CD4-positive, alpha-beta T cell treated with Interleukin-12 subunit alpha and Interleukin-12 subunit beta, for 1 hour (primary cell): Measurements from ENCODE around the gene TRIM61.
"Not testable (repeated sequence)": the region's sequence is repeated elsewhere in the genome, so short reads cannot be mapped to it uniquely, and the experiment has no call there.

Source experiments
- DNase-seq: peaks from one replicate; pipeline ENCODE4 v3.0.0-alpha.2; 2020

Gene TRIM61

GRCh38 chr4:164977243-164978164 lies at the start of gene TRIM61:
Gene TRIM61 (minus strand): TSS chr4:164977657. CDS start chr4:164970002, 7,655 bp downstream.
- peak; percentile 46 for DNase-seq

GRCh38 chr4:165025782-165026181 lies 48.3 kb upstream of the TRIM61 start:
- not testable (repeated sequence) for DNase-seq

GRCh38 chr4:165019995-165020394 lies 42.5 kb upstream of the TRIM61 start:
- not testable (repeated sequence) for DNase-seq

- DNase-seq: no peak
Measured at GRCh38 chr4:165016971-165017370, 39.5 kb upstream of the TRIM61 start.

- DNase-seq: no peak
Measured at GRCh38 chr4:165013691-165014090, 36.2 kb upstream of the TRIM61 start.

GRCh38 chr4:165011403-165011802 lies 33.9 kb upstream of the TRIM61 start:
- no peak for DNase-seq

GRCh38 chr4:165010991-165011390 lies 33.5 kb upstream of the TRIM61 start:
- DNase-seq: no peak

- no peak for DNase-seq
Measured at GRCh38 chr4:165010487-165010886, 33.0 kb upstream of the TRIM61 start.

GRCh38 chr4:165009493-165010227 lies 32.2 kb upstream of the TRIM61 start:
- DNase-seq: no peak

- DNase-seq: no peak
Measured at GRCh38 chr4:165006886-165007285, 29.4 kb upstream of the TRIM61 start.

GRCh38 chr4:165006456-165006855 lies 29.0 kb upstream of the TRIM61 start:
- DNase-seq: no peak

- DNase-seq: no peak
Measured at GRCh38 chr4:165005352-165005925, 28.0 kb upstream of the TRIM61 start.

- DNase-seq: not testable (repeated sequence)
Measured at GRCh38 chr4:165001957-165002356, 24.5 kb upstream of the TRIM61 start.

GRCh38 chr4:164998526-164999080 lies 21.1 kb upstream of the TRIM61 start:
- DNase-seq: not testable (repeated sequence)

GRCh38 chr4:164997941-164998340 lies 20.5 kb upstream of the TRIM61 start:
- no peak for DNase-seq

GRCh38 chr4:164997324-164997723 lies 19.9 kb upstream of the TRIM61 start:
- DNase-seq: no peak

GRCh38 chr4:164996123-164996522 lies 18.7 kb upstream of the TRIM61 start:
- not testable (repeated sequence) for DNase-seq

- not testable (repeated sequence) for DNase-seq
Measured at GRCh38 chr4:164990786-164991185, 13.3 kb upstream of the TRIM61 start.

GRCh38 chr4:164989471-164989870 lies 12.0 kb upstream of the TRIM61 start:
- no peak for DNase-seq

- DNase-seq: not testable (repeated sequence)
Measured at GRCh38 chr4:164971929-164972328, 5.5 kb downstream of the TRIM61 start.

GRCh38 chr4:164959896-164960295 lies 17.6 kb downstream of the TRIM61 start:
- DNase-seq: no peak

GRCh38 chr4:164959421-164959820 lies 18.0 kb downstream of the TRIM61 start:
- not testable (repeated sequence) for DNase-seq
